GM12801 (cell line): Measurements from ENCODE around the gene TNNC2.

Experiments
- TF ChIP-seq, protein P1 (sequence below): IDR thresholded peaks from one replicate; pipeline ENCODE4 v1.5.1; 2011; ENCODE audit warnings: control low read depth; ENCODE audit not compliant: insufficient read length; ENCODE audit errors: extremely low read depth

TNNC2 gene

GRCh38 chr20:45798935-45799642 lies 28.0 kb downstream of the TNNC2 start:
- TF ChIP-seq, protein P1, sequence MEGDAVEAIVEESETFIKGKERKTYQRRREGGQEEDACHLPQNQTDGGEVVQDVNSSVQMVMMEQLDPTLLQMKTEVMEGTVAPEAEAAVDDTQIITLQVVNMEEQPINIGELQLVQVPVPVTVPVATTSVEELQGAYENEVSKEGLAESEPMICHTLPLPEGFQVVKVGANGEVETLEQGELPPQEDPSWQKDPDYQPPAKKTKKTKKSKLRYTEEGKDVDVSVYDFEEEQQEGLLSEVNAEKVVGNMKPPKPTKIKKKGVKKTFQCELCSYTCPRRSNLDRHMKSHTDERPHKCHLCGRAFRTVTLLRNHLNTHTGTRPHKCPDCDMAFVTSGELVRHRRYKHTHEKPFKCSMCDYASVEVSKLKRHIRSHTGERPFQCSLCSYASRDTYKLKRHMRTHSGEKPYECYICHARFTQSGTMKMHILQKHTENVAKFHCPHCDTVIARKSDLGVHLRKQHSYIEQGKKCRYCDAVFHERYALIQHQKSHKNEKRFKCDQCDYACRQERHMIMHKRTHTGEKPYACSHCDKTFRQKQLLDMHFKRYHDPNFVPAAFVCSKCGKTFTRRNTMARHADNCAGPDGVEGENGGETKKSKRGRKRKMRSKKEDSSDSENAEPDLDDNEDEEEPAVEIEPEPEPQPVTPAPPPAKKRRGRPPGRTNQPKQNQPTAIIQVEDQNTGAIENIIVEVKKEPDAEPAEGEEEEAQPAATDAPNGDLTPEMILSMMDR, result no peak

DNA sequence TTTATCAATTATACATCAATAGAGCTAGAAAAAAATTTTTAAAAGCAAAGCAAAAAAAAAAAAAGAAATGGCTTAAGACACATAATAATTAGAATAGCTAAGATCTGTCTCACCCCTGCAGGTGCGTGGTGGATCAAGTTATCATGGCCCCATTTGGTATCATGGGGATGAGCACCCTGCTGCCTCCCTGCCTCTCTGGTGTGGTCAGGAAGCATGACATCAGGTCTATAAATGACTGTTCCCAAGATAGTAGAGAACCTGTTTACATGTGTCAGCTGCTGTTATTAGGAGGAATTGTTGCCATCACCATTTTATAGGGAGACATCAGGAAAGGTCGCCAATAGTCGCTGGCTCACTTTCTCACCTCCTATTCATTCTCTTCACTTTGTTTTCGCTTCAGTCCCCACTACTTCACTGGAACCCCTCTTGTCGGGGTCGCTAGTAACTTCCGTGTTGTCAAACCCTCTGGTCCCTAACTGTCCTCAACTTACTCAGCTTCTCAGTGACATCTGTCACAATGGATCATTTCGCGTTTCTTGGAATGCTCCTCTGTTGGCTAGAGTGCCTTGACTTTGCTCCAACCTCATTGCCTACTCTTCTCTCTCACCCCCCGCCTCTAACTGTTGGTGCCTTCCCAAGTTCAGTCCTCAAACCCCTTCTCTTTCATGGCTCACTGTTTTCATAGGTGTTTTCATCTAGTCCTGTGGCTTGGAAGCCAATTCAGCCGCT lies 30.6 kb downstream of the TNNC2 start:
- TF ChIP-seq, protein P1, result no peak

- TF ChIP-seq, protein P1, result no peak
These were observed 34.6 kb downstream of the TNNC2 start for GRCh38 chr20:45792317-45793118.

DNA sequence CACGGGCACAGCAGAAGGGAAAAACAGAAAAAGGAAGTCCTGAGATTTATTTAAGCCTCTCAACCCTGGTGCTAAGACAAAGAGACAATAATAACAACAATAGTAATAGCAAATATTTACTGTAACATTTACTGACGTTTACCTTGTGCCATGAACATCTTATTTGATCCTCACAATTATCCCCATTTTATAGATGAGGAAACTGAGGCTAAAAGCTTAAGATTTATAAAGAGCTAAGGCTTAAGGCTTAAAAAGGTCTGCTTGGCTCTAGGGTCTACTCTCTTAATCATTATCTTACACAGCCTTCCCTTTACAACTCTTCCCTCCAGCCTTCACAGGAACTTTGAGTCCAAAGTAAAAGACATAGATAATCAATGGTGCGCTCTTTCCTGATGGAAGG lies 38.8 kb downstream of the TNNC2 start:
- TF ChIP-seq, protein P1, result no peak

DNA sequence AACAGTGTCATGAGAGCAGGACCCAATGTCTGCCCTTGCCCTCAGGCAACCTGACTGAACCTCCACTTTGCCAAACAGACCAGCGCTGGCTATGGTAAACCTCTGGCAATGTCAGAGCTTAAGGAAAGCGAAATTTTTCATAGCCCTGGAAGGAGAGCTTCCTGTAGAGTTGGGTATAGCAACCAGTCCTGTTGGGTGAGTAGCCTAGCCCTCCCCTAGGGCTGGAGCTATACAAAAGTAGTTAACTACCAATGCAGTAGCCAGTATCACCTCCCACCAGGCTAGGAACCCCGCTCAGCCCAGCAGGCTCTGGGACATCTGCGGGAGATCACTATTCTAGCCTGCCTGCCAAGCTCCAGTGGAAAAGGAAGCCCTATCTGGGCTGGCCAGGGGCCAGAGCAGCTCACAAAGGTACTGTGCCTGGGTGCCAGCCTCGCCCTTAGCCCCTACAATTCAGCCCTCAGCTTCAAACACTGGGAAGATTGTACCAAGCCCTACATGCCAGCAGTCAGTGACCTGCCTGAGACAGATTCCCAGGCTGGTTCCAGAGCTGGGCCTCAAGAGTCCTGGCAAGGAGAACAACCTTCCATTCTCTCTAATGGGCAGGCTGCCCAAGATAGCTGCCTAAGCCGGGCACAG lies 43.3 kb downstream of the TNNC2 start:
- TF ChIP-seq, protein P1, result no peak

DNA sequence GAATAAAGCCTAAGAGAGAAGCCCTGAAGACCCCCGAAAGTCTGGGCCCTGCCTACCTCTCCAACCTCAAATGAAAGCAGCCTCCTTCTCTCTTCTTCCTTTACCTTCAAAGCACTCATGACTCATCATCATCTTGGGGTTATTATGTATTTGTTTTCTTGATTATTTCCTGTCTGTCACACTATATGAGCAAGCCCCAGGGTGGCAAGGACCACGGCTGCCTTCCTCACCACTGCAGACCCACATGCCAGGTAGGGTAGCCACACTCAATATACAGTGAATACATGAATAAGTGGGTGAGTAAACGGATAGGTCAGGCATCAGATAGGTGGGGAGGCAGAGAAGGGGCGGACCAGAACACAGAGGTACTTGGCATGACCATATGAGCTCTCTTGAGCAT lies 44.2 kb downstream of the TNNC2 start:
- TF ChIP-seq, protein P1, result no peak
